ENCODE results near the gene ATAD2B.
"Not testable (repeated sequence)": the region's sequence is repeated elsewhere in the genome, so short reads cannot be mapped to it uniquely, and the experiment has no call there.

Gene ATAD2B

DNA sequence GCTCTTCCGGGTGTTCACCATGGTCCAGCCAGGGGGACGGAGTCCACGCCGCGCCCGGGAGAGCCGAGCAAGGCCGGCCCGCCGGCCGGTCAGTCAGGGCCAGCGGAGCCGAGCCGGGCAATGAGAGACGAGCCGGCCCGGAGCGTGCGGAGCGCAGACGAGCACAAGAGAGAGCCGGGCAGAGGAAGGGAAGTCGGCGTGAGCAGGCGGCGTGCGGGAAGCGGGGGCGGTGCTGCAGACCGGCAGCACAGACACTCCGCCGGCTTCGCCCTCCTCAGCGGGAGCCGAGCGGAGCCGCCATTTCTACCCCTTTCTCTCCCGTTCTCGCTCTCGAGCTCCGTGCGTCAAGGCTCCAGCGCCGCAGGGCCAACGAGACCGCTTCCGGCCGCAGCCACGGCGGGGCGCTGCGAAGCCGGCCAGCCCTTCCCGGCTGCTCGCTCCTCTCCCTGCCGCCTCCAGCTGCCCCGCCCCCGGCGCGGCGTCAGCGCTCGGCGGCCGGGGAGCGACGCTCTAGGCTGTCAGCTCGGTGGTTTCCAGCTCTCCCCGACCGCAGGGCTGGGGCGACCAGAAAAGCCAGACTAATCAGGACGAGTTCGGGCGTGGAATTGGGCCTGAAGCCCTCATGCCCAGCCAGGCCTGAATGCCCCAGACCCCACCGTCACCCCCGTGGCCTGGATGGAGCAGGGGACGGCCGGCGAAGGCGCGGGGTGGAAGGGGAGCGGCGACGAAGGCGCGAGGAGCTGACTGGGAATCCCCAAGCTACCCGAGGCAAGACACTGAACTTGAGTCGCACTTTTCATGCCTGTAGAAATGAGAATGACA is at the start of gene ATAD2B:
Gene ATAD2B (minus strand): TSS at position 374 of the 822 bp plus-strand sequence. CDS start 353 bp downstream, at position 21.
- DNase-seq = peak; percentile 93

DNA sequence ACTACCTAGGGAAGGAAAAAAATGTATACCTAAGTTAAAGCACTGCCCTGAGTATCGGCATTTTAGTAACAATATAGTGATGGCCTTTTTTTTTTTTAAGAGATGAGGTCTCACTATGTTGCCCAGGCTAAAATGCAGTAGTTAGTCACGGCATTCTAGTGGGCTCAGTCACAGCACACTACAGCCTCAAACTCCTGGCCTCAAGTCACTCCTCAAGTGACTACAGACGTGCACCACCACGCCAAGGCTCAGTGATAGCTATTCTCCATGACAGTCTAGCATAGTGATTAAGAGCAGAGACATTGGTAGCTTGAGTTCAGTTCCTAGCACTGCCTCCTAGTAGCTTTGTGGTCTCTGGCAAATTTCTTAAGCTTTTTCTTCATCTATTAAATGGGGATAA is 40.9 kb upstream of the ATAD2B start:
- no peak for DNase-seq

DNA sequence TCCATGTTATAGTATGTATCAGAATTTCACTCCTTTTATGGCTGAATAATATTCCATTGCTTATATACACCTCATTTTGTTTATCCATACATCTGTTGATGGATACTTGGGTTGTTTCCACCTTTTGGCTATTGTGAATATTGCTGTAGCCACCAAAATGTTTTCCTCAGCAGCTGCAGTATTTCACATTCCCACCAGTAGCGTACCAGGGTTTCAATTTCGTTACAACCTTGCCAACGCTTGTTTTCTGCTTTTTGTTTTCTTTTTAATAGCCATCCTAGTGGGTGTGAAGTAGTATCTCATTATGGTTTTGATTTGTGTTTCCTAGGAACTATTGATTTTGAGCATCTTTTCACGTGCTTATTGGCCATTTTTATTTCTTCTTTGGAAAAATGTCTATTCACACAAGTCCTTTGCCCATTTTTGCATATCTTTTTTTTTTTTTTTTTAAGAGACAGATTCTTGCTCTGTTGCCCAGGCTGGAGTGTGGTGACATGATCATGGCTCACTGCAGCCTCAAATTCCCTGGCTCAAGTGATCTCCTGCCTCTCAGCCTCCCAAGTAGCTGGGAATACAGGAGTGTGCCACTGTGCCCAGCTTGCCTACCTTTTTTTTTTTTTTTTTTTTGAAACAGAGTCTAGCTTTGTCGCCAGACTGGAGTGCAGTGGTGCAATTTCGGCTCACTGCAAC is 27.5 kb upstream of the ATAD2B start:
- no peak for DNase-seq

DNA sequence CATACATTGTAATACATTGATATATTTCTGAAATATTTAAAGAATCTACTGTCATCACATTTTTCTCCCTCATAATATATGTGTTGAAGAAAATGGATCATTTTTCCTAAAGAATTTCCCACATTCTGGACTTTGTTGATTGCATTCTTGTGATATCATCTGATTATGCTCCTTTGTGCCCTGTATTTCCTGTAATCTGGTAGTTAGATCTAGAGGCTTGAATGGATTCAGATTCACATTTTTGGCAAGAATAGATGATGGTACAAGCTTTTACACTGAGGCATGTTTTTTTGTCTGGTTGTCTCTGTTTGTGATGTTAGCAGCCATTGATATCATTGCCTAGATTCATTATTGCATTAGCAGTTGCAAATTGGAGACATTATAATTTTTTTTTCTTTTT is 26.7 kb upstream of the ATAD2B start:
- DNase-seq = no peak

DNA sequence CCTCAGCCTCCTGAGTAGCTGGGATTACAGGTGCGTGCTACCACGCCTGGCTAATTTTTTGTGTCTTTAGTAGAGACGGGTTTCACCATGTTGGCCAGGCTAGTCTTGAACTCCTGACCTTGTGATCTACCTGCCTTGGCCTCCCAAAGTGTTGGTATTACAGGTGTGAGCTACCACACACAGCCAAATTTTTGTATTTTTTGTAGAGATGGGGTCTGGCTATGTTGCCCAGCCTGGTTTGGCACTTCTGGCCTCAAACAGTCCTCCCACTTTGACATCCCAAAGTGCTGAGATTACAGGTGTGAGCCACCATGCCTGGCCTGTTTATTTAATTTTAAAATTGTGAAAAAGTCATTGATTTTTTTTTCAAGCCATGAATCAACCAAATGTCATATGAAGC is 25.6 kb upstream of the ATAD2B start:
- DNase-seq = not testable (repeated sequence)

DNA sequence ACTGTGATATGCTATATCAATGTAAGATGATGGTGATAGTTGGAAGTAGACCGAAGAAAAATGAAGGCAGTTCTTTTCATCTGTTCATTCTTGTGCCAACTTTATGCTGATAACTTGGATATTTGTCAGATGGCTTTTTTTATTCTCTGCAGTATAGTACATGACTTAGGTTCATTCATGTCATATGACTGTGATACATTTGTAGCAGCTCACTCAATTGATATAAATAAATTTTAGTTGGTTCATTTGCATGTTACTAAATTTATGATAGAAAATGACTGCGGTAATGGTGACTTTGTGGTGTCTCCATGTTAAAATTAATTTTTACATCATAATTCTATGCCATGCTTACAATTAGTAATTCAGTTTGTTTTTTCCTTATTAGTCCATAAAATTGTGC is 20.4 kb upstream of the ATAD2B start:
- no peak for DNase-seq

DNA sequence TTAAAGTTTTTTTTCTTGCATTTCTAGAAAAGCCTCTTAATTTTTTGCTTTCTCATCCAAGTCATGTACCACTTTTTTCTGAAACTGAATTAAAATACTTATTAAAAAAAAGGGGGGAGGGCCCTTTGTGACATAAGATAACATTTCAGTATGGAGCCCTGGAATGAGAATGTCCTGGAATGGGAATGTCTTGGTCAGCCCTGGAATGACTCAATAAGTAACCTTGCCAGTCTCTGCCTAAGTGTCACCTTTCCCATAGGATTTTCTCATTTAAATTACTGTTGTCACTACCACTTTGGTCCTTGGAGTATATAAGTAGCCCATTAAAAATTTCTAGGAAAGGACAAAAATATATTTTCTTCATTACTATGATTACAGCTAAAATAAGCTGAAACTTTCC is 18.1 kb upstream of the ATAD2B start:
- no peak for DNase-seq

DNA sequence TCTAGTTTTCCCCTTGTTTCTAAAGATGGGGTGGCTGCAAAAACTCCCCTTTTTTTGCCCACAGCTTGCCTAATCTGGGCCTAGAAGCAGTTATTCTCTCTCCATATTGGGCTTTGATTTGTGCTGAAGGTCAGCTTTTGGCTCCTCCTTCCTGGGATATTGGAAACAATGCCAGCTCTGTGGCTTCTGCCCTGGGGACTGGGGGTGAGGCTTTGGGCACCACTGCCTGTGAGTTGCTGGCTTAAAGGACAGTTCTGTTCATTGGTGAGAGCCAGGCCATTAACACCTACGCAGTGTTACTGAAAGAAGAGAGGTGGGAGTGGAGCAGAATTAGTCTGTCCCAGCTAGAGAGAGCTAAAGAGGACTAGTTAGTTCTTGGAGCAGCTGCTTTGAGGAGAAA is 17.6 kb upstream of the ATAD2B start:
- no peak for DNase-seq

DNA sequence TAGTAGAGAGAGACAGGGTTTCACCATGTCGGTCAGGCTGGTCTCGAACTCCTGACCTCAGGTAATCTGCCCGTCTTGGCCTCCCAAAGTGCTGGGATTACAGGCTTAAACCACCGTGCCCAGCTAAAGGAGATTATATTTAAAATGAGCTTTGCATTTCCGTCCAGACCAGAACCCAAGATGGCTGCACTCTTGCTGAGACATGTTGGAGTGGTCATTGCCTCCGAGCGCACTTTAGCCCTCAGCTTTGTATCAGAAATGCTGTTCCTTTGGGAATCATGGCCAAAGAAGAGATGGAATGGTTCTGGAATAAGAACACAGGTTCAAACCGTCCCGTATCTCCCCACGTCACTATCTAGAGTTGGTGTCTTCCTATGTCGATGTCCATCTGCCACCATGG is 16.7 kb upstream of the ATAD2B start:
- no peak for DNase-seq

DNA sequence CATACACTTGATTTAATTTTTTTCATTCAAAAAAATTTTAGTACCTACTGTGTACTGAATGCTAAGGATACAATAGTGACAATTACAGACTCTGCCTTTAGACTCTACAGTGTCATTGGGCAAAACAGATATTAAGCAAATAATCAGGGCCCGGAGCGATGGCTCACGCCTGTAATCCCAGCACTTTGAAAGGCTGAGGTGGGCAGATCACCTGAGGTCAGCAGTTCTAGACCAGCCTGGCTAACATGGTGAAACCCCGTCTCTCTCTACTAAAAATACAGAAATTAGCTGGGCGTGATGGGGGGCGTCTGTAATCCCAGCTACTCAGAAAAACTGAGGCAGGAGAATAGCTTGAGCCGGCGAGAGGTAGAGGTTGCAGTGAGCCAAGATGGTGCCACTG is 14.7 kb upstream of the ATAD2B start:
- no peak for DNase-seq

DNA sequence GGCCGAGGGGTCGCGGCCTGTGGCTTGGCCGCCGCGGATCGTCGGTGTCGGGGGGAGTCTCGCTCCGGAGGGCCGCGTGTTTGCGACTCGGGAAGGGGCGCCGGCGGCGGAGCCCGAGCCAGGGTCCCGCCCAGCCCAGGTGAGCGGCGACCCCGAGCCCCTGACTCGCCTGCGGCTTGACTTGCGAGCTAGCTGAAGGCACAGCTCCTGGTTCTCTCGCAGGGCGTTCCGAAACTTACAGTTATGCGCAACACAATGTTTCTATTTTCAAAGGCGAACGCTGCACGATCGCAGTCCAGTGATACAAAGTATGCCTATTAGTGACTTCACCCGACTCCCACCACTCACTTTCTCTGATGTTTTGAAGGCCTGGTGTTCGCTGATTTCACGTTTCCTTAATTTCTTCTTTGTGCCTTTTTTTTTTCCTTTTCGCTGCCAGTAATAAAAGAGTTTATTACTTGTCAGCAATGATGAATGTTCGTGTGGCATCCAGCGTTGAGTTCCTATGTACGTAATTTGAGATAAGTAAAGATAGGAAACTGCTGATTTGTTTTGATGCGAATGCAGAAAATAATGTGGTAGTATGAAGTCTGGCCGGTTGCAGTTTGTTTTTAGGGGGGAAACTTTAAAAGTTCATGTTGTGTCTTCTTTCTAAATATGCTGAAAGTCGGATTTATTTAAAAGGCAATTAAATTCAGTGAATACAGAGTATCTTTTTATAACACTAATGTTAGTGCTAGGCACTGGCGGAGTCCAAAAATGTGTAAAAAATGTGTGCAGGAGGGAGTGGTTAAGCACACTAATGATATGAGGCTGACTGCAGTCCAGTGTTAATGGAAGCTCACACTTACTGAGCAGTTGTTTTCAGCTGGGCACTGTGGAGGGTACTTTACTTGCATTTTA is 14.0 kb upstream of the ATAD2B start:
- peak; percentile 63 for DNase-seq

DNA sequence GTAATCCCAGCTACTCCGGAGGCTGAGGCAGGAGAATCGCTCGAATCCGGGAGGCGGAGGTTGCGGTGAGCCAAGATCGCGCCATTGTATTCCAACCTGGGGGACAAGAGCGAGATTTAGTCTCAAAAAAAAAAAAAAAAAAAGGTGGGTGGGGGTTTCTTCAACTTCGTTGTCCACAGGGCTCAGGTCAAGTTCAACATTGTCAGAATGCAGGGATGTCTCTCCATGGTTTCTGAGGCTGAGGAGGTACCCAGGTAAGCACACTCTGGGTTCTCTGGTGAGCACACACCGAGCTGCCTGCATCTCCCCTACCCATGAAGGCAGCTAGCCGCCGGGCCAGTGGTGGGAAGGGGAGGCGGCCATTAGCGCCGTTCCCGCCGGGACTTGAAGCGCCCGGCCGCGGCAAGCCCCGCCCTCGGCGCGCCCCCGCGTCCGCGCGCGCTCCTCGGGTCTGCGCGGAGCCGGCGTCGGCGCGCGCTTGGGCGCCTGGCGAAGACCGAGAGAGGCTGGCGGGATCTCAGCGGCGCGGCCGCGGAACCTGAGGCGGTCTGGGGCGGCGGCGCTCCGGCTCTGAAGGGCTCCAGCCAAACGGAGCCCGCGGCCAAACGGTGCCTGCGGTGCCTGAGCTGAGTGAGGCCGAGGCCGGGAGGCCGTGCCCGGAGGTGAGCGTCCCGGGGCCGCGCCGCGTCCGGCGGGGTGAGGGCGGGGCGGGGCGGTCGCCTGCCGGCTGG is 13.2 kb upstream of the ATAD2B start, which contains the start of gene UBXN2A:
Gene UBXN2A (plus strand): TSS at position 477 of the 731 bp plus-strand sequence. CDS start 17,852 bp downstream, outside the sequence.
- peak; percentile 91 for DNase-seq

DNA sequence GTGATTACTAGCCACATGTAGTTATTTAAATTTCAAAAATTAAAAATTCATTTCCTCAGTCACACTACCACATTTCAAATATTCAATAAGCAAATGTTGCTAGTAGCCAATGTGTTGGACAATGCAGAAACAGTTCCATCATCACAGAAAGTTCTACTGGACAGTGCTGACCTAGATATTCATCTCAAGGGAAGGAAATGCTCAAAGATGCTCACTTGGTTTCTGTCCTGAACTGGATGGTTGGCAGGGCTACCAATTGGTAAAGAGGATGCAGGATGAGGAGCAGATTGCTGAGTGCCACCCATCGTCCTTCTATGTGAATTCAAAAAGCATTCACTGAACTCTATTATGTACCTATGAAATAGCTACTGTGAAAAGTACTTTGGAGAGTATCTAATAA is 7.3 kb upstream of the ATAD2B start:
- no peak for DNase-seq

DNA sequence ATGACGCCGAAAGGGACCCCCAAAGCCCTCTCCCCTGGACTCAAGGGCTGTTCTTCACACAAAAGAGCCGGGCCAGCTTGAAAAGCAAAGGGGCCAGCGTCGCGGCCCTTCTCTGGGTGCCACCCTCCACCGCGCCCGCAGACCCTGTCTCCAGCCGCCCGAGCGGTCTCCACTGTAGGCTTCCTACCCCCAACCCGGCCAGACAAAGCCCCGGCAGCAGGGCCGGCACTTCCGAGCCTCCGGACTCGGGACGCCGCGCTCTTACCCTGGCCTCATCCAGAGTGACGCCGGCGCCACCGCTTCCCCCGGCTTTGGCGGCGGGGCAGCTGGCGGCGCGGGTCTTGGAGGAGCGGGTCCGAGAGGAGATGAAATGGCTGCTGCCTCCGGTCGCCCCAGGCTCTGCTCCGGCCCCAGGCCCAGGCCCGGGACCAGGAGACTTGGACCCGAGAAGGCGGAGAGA is 603 bp downstream of the ATAD2B start:
- peak; percentile 55 for DNase-seq

DNA sequence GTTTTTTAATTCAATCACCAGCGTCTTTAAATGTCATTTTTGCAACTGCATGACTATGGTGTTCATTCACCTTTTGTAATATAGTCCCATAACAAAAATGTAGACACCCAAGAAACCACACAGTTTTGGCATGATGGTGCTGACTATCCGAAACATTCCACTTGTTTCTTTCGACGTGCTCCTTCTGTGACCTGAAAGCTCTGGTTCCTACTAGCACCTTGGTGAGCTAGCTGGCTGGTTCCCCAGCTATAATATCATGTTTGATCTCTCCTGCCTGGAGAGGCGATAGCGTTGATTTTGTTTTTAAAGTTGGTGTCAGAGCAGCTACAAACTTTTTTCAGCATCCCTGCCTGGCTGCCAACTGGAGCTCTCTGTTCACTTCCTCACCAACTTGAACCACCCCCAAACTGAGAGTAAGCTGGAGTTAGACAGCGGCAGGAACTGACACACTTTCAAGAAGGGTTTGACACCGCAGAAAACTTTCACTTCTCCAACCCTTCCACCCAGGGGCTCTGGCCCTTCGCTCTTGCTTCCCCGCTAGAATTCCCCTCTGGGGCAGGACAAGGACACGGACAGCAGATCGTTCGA is 1.1 kb downstream of the ATAD2B start:
- DNase-seq = peak; percentile 61

DNA sequence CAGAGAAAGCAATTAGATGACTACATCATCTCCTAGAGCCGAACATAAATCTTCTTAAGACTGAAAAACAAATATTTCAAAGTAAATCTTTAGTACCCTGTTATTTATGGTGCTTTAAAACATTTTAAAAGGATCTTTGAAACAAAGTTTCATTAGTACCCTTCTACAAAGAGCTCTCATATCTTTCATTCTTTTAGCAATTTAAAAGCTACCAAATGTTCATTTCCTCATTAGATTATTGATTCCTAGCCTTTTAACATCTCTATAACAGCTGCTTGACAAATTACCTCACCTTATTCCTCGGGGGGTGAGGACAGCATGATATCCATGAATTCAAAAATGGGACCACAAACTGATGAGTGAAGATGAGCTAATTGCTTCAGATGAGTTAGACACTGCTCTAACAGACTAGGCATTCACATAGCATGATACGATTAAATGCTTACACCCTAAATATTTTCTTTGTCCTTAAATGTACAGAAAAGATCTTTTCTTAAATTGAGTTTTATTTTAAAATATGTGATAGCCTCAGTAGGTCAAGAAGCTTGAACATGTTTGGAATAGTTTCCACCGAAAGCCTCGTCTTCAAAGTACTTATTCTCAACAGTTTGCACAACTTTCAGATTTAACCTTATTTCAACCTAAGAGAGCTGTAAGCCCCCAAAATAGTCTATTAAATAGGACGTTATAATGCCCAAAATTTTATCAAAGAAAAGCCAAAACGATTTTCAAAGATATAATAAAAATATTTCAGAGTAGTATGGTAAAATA is 2.1 kb downstream of the ATAD2B start:
- DNase-seq = peak; percentile 33

DNA sequence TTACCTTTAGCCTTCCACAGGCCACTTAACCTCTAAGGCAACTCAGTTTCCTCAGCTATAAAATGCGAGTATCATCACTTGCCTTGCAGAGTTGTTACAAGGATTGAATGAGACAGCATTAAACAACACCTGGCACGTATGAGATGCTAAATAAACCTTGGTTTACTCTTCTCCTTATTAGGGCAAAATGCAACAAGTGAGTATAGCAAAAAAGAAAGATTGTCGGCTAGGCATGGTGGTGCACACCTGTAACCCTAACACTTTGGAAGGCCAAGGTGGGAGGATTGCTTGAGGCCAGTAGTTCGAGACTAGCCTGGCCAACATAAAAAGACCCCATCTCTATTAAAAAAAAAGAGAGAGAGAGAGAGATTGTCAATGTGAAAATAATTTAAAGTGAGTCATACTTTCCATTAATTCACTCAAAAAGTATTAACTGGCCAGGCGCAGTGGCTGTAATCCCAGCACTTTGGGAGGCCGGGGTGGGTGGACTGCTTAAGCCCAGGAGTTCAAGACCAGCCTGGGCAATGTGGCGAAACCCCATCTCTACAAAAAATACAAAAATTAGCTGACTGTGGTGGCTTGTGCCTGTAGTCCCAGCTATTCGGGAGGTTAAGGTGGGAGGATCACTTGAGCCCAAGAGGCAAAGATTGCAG is 8.0 kb downstream of the ATAD2B start:
- no peak for DNase-seq

DNA sequence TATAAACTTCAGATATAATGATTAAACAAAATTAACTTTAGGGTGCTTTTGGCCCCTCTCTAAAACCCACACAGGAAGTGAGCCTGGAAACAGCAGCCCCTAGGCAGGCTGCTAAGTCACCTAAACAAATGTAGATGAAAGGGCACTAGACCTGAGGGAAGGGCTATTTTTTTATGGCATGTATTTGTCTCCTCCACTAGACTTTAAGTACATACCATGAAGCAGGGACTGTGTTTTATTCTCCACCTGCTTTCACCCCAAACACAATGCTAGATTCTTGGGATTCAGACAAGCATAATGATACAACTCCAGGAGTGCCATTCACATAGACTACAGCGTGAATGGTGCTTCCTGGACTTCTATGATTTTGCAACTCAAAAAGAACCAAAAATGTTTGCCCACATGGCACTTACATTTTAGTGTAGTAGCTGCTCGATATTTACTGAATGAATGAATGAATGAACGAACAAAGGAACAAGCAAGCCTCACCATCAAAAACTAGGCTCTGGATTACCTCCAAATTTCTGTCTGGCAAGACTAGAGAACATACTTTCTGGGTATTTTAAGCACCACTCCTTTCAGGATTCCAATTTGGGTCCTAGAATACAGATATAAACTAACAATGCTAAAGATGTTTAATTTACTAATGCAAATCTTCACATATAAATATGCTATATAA is 10.1 kb downstream of the ATAD2B start:
- DNase-seq = peak; percentile 24

DNA sequence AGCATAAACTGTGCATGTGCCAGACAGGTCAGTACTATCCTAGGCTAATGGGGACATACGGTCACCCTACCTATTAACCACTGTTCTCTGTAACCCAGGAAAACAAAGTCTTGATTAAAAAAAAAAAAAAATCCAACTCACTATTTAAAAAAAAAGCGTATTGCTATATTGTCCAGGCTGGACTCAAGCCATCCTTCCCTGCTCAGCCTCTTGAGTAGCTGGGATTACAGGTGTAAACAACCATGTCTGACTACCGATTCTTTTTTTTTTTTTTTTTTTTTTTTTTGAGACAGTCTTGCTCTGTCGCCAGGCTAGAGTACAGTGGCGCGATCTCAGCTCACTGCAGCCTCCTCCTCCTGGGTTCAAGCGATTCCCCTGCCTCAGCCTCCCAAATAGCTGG is 11.6 kb downstream of the ATAD2B start:
- no peak for DNase-seq

DNA sequence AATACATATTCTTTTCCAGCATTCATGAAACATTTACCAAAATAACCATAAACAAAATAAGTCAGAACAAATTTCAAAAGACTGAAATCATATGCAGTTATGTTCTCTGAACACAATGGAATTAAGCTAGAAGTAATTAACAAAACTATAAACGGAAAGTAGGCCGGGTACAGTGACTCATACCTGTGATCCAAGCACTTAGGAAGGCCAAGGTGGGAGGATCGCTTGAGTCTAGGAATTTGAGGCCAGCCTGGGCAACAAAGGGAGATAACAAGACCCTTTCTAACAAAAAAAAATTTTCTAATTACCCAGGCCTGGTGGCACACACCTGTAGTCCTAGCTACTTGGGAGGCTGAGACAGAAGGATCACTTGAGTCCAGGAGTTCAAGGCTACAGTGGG is 14.9 kb downstream of the ATAD2B start:
- no peak for DNase-seq
